ENCODE measurements around the gene KDM3B. TPM values are rescaled to one million over a fixed set of nuclear protein-coding genes. Genes with fewer than 3 reads are reported as not detected.
A peak's percentile ranks its signal among the peaks of the same experiment; 100 is the strongest.

KDM3B gene
- total RNA-seq, 2 experiments from 2014 or later = 38.6 to 39.6 TPM

DNA sequence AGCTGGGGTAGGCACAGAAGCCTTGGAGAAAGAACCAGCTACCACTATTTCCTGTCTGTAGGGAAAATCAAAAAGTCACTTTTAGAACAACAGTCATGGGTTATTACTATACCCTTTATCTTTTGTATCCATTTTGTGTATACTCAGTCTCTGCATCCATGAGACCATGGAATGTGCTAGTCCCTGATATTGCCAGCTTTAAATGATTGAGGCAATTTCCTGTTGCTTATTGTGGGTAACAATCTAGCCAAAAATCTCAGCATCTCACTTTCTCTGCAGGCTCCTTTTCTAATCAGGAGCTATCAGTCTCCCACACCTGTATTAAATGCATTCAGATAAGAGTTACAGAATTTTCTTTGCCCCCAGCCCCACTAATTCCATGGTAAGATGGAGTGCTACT is 968 bp upstream of the KDM3B start:
- ChIA-PET POLR2A (interaction anchor here (0.9 to 8.9 kb wide), 4 partner anchors 13 to 192 kb away, joined by 4 to 105 read pairs (median 12); partner anchors contain the start of genes CDC25C, EGR1, ETF1 and FAM53C), CTCF (interaction anchor here (0.7 to 5.8 kb wide), 29 partner anchors 10 to 316 kb away, joined by 3 to 192 read pairs (median 6); partner anchors contain the start of genes CDC23, CDC25C, EGR1 and ETF1)
- DNase-seq = no peak
- peak overlapping the region; percentile 63 for H3K27ac Mint-ChIP-seq
- peaks cover 26% of the 10 kb centered on the region for H3K36me3 Mint-ChIP-seq
- peaks cover 27% of the 10 kb centered on the region for H3K4me1 Mint-ChIP-seq (ENCODE audit: low read depth)
- H3K4me3 Mint-ChIP-seq = peak overlapping the region; percentile 43
- H3K9me3 Mint-ChIP-seq = peaks cover 12% of the 10 kb centered on the region
- intact Hi-C loops (cut with micrococcal nuclease) = loop anchor here (5.0 to 10.0 kb wide), 2 partner anchors 56 to 317 kb away; partner anchors contain the start of gene FAM13B
- no peaks in the 10 kb centered on the region for H3K27me3 Mint-ChIP-seq

DNA sequence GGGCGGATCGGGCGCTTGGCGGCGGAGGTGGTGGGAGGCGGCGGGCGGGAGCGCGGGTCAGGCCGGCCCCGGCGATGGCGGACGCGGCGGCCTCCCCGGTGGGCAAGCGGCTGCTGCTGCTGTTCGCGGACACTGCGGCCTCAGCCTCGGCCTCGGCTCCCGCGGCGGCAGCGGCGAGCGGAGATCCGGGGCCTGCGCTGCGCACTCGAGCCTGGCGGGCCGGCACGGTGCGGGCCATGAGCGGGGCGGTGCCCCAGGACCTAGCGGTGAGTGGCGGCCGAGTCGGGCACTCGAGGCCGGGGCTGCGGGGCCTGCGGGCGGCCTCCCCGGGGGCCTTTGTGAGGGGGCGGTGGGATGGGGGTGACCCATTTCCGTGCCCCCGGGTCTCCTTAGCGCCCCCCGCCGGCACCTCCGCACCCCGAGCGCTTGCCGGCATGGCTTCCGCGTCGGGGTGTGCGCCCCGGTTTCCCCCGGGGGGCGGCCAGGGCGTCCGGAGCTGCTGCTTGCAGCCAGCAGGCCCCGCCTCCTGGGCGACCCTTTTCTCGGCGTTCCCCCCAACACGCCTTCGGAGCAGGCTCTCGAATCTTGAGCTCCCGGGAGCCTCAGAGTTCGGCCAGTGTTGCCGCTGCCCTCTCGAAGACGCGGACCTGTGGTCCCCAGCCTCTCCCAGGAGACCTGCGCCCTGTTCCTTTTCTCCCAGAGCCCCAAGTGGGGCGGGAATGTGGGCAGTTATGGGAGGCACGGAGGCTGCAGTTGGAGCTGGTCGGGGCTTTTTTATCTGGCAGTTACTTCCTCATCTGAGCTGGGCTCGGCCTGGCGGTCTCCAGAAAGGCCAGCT is 456 bp downstream of the KDM3B start:
- ChIA-PET POLR2A (interaction anchor here (0.6 to 8.9 kb wide), 11 partner anchors 8 to 190 kb away, joined by 3 to 105 read pairs (median 4); partner anchors contain the start of genes CDC23, CDC25C, EGR1 and ETF1), CTCF (interaction anchor here (0.6 to 5.8 kb wide), 55 partner anchors 8 to 598 kb away, joined by 3 to 192 read pairs (median 4); partner anchors contain the start of genes BRD8, CDC23, CDC25C and EGR1)
- Mint-ChIP-seq H3K27ac (peak overlapping the region; percentile 91), H3K4me1 (ENCODE audit: low read depth) (peaks cover 30% of the 10 kb centered on the region), H3K9me3 (peaks cover 12% of the 10 kb centered on the region), H3K36me3 (peaks cover 13% of the 10 kb centered on the region), H3K4me3 (peak overlapping the region; percentile 91), H3K27me3 (no peaks in the 10 kb centered on the region)
- DNase-seq = peak; percentile 77
- intact Hi-C loops (cut with micrococcal nuclease) = loop anchor here (1.0 to 10.0 kb wide), 4 partner anchors 15 to 318 kb away; partner anchors contain the start of genes CDC23, FAM13B and FAM53C

- Mint-ChIP-seq H3K27me3 (no peaks in the 10 kb centered on the region), H3K9me3 (peaks cover 12% of the 10 kb centered on the region), H3K4me1 (ENCODE audit: low read depth) (peaks cover 30% of the 10 kb centered on the region), H3K27ac (peak overlapping the region; percentile 91), H3K4me3 (peak overlapping the region; percentile 91), H3K36me3 (peaks cover 13% of the 10 kb centered on the region)
- ChIA-PET POLR2A (interaction anchor here (0.6 to 8.9 kb wide), 11 partner anchors 9 to 190 kb away, joined by 3 to 105 read pairs (median 4); partner anchors contain the start of genes CDC23, CDC25C, EGR1 and ETF1), CTCF (interaction anchor here (0.6 to 5.8 kb wide), 29 partner anchors 9 to 318 kb away, joined by 3 to 192 read pairs (median 5); partner anchors contain the start of genes BRD8, CDC23, CDC25C and EGR1)
- no peak for DNase-seq
- intact Hi-C loops (cut with micrococcal nuclease) = loop anchor here (5.0 to 10.0 kb wide), 2 partner anchors 54 to 319 kb away; partner anchors contain the start of gene FAM13B
Measured at GRCh38 chr5:138353560-138354080, 1.1 kb downstream of the KDM3B start.

DNA sequence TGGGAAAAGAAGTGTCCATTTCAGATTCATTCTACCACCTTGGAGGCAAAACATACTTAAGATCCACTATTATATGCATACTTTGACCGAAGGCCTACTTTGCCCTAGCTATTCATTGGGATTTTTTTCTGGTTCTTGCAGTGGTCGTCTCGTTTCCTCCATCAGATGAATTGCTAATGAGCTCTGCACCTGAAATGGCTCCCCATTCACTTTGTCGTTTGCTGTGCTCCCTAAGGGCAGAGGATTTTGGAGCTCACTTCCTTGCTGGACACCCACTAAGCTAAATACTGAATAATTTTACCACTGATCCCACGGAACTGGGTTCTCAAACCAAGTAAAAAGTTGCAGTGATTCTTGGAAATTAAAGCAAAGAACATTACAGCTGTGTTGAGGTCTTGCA is 1.9 kb downstream of the KDM3B start:
- H3K4me1 Mint-ChIP-seq (ENCODE audit: low read depth) = peaks cover 31% of the 10 kb centered on the region
- H3K27ac Mint-ChIP-seq = peak overlapping the region; percentile 91
- H3K36me3 Mint-ChIP-seq = peaks cover 13% of the 10 kb centered on the region
- POLR2A ChIA-PET = interaction anchor here (0.7 to 8.9 kb wide), 7 partner anchors 14 to 189 kb away, joined by 3 to 105 read pairs (median 4); partner anchors contain the start of genes CDC25C, ETF1 and FAM53C
- CTCF ChIA-PET = interaction anchor here (1.2 to 5.8 kb wide), 12 partner anchors 9 to 143 kb away, joined by 3 to 192 read pairs (median 8); partner anchors contain the start of genes CDC25C and FAM53C
- H3K4me3 Mint-ChIP-seq = peak overlapping the region; percentile 91
- no peak for DNase-seq
- peaks cover 12% of the 10 kb centered on the region for H3K9me3 Mint-ChIP-seq
- intact Hi-C loops (cut with micrococcal nuclease) = loop anchor here (5.0 to 10.0 kb wide), 2 partner anchors 53 to 320 kb away; partner anchors contain the start of gene FAM13B
- no peaks in the 10 kb centered on the region for H3K27me3 Mint-ChIP-seq

- intact Hi-C loops (cut with micrococcal nuclease) = loop anchor here (1.0 to 10.0 kb wide), 5 partner anchors 24 to 320 kb away; partner anchors contain the start of genes BRD8, CDC25C, ETF1 and FAM13B
- no peaks in the 10 kb centered on the region for H3K27me3 Mint-ChIP-seq
- peaks cover 36% of the 10 kb centered on the region for H3K4me1 Mint-ChIP-seq (ENCODE audit: low read depth)
- DNase-seq = peak; percentile 79
- ChIA-PET POLR2A (interaction anchor here (0.7 to 8.9 kb wide), 4 partner anchors 16 to 188 kb away, joined by 6 to 105 read pairs (median 21); partner anchors contain the start of genes CDC25C, EGR1, ETF1 and FAM53C), CTCF (interaction anchor here (1.2 to 5.8 kb wide), 7 partner anchors 15 to 144 kb away, joined by 4 to 192 read pairs (median 29); partner anchors contain the start of genes CDC25C and FAM53C)
- H3K27ac Mint-ChIP-seq = peak overlapping the region; percentile 91
- peaks cover 13% of the 10 kb centered on the region for H3K36me3 Mint-ChIP-seq
- H3K4me3 Mint-ChIP-seq = peak overlapping the region; percentile 91
- H3K9me3 Mint-ChIP-seq = peaks cover 12% of the 10 kb centered on the region
Measured at GRCh38 chr5:138354926-138355378, 2.5 kb downstream of the KDM3B start.

DNA sequence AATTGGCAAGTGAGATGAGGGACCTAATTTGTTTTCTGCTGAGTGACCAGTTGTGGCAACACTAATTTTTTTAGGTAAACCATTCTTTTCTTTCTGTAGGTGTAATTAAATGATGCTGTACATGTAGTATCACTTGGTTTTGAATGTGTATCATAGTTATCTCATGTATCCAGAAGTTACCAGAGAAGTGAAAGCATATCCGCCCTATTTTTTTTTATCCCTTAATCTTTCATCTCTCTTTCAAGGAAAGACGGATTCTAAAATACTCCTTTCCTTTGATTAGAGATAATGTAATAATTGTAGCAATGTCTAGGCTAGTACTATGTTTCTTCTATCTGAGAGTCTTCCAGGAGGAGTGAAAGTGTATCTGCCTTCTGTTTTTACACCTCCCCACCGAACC is 7.1 kb downstream of the KDM3B start:
- no peaks in the 10 kb centered on the region for H3K9me3 Mint-ChIP-seq
- H3K36me3 Mint-ChIP-seq = no peaks in the 10 kb centered on the region
- POLR2A ChIA-PET = no interaction called here
- peaks cover 38% of the 10 kb centered on the region for H3K4me1 Mint-ChIP-seq (ENCODE audit: low read depth)
- H3K27me3 Mint-ChIP-seq = no peaks in the 10 kb centered on the region
- CTCF ChIA-PET = no interaction called here
- intact Hi-C loops (cut with micrococcal nuclease) = loop anchor here (10.0 kb wide), 1 partner anchor 325 kb away; the partner anchor contains the start of gene FAM13B
- no peak overlapping the region for H3K4me3 Mint-ChIP-seq
- DNase-seq = no peak
- no peak overlapping the region for H3K27ac Mint-ChIP-seq

DNA sequence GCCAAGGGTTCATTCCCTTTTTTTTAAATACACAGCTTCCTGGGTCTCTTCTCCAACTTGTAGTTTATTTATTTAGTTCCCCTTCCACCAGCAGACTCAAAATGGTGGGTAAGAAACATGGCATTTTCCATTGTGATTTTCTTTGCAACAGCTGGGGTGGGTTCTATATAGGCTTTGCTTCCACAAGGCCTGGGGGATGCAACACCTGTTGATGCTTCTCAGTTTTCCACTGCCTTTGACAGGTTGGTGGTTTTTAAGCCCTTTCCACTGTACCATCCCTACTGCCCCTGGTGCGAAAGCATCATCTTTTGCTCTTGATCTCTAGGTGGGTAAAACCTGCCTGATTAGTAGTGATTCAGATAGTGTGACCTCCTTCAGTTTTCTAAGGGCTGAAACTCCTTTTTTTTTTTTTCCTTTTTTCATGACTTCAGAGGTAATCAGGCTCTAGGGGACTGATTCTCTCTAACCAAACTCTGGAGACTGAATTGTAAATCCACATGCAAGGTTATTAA is 8.5 kb downstream of the KDM3B start:
- Mint-ChIP-seq H3K36me3 (no peaks in the 10 kb centered on the region), H3K4me3 (no peak overlapping the region), H3K27ac (no peak overlapping the region), H3K27me3 (no peaks in the 10 kb centered on the region), H3K4me1 (ENCODE audit: low read depth) (peaks cover 26% of the 10 kb centered on the region), H3K9me3 (no peaks in the 10 kb centered on the region)
- DNase-seq = no peak
- ChIA-PET CTCF (interaction anchor here (0.7 to 1.0 kb wide), 2 partner anchors 9 kb away, joined by 3 to 4 read pairs; partner anchors contain the start of gene KDM3B), POLR2A (no interaction called here)
- intact Hi-C loops (cut with micrococcal nuclease) = no loop called here

GRCh38 chr5:138364576-138364975 is 12.1 kb downstream of the KDM3B start:
- no peak for DNase-seq

GRCh38 chr5:138366632-138367382 is 14.3 kb downstream of the KDM3B start:
- Mint-ChIP-seq H3K36me3 (no peaks in the 10 kb centered on the region), H3K4me3 (no peak overlapping the region), H3K9me3 (no peaks in the 10 kb centered on the region), H3K27ac (no peak overlapping the region), H3K27me3 (no peaks in the 10 kb centered on the region), H3K4me1 (ENCODE audit: low read depth) (peaks cover 35% of the 10 kb centered on the region)
- intact Hi-C loops (cut with micrococcal nuclease) = no loop called here
- CTCF ChIA-PET = interaction anchor here (1.4 kb wide), 1 partner anchor 14 kb away, joined by 4 read pairs; the partner anchor contains the start of gene KDM3B
- POLR2A ChIA-PET = no interaction called here
- DNase-seq = no peak

More at GRCh38 chr5:138364576-138364975, 12.1 kb downstream of the KDM3B start:
- Mint-ChIP-seq H3K36me3 (no peaks in the 10 kb centered on the region), H3K9me3 (no peaks in the 10 kb centered on the region), H3K4me3 (no peak overlapping the region), H3K27me3 (no peaks in the 10 kb centered on the region), H3K27ac (no peak overlapping the region), H3K4me1 (ENCODE audit: low read depth) (peaks cover 44% of the 10 kb centered on the region)
- POLR2A ChIA-PET = no interaction called here
- intact Hi-C loops (cut with micrococcal nuclease) = no loop called here
- CTCF ChIA-PET = no interaction called here

GRCh38 chr5:138369261-138369660 is 16.8 kb downstream of the KDM3B start:
- no peak for DNase-seq
- no peaks in the 10 kb centered on the region for H3K27me3 Mint-ChIP-seq
- no peak overlapping the region for H3K27ac Mint-ChIP-seq
- H3K4me1 Mint-ChIP-seq (ENCODE audit: low read depth) = peaks cover 45% of the 10 kb centered on the region
- ChIA-PET POLR2A (interaction anchor here (0.5 to 1.1 kb wide), 3 partner anchors 13 to 162 kb away, joined by 4 to 5 read pairs (median 5); partner anchors contain the start of gene KDM3B), CTCF (interaction anchor here (5.8 kb wide), 1 partner anchor 15 kb away, joined by 70 read pairs; the partner anchor contains the start of gene KDM3B)
- intact Hi-C loops (cut with micrococcal nuclease) = no loop called here
- no peaks in the 10 kb centered on the region for H3K36me3 Mint-ChIP-seq
- no peaks in the 10 kb centered on the region for H3K9me3 Mint-ChIP-seq
- H3K4me3 Mint-ChIP-seq = no peak overlapping the region

All from activated CD4-positive, alpha-beta memory T cell treated with anti-CD3 and anti-CD28 coated beads for 36 hours (primary cell).